ENCODE data around the gene FAM53B. TPM values are rescaled to one million over a fixed set of nuclear protein-coding genes. Genes with fewer than 3 reads are reported as not detected.

Gene FAM53B
- total RNA-seq, 1 experiment from 2014 or later, result 18.3 TPM

DNA sequence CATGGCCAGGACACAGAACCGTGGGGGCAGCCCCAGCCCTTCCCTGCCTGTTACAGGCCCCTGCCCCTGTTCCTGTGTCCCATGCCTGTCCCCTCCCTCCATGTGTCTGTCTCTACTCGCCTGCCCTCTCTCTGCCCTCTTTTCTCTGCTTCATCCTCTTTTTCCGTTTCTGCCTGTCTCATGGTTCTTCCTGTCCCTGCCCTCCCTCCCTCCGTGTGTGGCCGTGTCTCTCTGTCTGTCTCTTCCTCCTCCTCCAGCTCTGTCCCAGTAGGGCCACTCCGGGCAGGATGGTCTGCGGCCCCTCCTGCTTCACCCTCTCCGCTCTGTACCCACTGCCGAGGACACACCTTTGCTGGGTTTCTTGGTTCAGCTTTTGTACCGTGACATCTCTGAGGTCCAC lies 137.4 kb downstream of the FAM53B start:
- no peak for DNase-seq (ENCODE audit: low spot score)
- H3K36me3 ChIP-seq (ENCODE audit: insufficient read depth, low read length, poor library complexity, severe bottlenecking), result no peaks in the 10 kb centered on the region
- no peak overlapping the region for H3K27ac ChIP-seq (ENCODE audit: low read depth, low read length, poor library complexity, severe bottlenecking)
- H3K4me3 ChIP-seq (ENCODE audit: low read depth, low read length, poor library complexity, severe bottlenecking), result no peak overlapping the region
- no peaks in the 10 kb centered on the region for H3K4me1 ChIP-seq (ENCODE audit: insufficient read depth, low read length, poor library complexity, severe bottlenecking)
- no TSS peak for BruUV-seq (replicated peaks)
- POLR2A ChIA-PET (ENCODE audit: low non-redundant PET), result no interaction called here
- CTCF ChIA-PET, result no interaction called here
- no peaks in the 10 kb centered on the region for H3K27me3 ChIP-seq (replicated peaks; ENCODE audit: insufficient read depth, low read depth, low read length, poor library complexity)
- intact Hi-C loops (cut with micrococcal nuclease; ENCODE audit: unreplicated experiment), result no loop called here
- no peaks in the 10 kb centered on the region for H3K9me3 ChIP-seq (ENCODE audit: low read depth, low read length, poor library complexity, severe bottlenecking)
- TF ChIP-seq, protein P1, sequence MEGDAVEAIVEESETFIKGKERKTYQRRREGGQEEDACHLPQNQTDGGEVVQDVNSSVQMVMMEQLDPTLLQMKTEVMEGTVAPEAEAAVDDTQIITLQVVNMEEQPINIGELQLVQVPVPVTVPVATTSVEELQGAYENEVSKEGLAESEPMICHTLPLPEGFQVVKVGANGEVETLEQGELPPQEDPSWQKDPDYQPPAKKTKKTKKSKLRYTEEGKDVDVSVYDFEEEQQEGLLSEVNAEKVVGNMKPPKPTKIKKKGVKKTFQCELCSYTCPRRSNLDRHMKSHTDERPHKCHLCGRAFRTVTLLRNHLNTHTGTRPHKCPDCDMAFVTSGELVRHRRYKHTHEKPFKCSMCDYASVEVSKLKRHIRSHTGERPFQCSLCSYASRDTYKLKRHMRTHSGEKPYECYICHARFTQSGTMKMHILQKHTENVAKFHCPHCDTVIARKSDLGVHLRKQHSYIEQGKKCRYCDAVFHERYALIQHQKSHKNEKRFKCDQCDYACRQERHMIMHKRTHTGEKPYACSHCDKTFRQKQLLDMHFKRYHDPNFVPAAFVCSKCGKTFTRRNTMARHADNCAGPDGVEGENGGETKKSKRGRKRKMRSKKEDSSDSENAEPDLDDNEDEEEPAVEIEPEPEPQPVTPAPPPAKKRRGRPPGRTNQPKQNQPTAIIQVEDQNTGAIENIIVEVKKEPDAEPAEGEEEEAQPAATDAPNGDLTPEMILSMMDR (conservative IDR thresholded peaks at IDR 0.05; ENCODE audit: low read depth, low read length), result no peak
- no peak for TF ChIP-seq EZH2 (IDR thresholded peaks at IDR 0.05; ENCODE audit: borderline replicate concordance, low read depth, low read length, poor library complexity, severe bottlenecking)

DNA sequence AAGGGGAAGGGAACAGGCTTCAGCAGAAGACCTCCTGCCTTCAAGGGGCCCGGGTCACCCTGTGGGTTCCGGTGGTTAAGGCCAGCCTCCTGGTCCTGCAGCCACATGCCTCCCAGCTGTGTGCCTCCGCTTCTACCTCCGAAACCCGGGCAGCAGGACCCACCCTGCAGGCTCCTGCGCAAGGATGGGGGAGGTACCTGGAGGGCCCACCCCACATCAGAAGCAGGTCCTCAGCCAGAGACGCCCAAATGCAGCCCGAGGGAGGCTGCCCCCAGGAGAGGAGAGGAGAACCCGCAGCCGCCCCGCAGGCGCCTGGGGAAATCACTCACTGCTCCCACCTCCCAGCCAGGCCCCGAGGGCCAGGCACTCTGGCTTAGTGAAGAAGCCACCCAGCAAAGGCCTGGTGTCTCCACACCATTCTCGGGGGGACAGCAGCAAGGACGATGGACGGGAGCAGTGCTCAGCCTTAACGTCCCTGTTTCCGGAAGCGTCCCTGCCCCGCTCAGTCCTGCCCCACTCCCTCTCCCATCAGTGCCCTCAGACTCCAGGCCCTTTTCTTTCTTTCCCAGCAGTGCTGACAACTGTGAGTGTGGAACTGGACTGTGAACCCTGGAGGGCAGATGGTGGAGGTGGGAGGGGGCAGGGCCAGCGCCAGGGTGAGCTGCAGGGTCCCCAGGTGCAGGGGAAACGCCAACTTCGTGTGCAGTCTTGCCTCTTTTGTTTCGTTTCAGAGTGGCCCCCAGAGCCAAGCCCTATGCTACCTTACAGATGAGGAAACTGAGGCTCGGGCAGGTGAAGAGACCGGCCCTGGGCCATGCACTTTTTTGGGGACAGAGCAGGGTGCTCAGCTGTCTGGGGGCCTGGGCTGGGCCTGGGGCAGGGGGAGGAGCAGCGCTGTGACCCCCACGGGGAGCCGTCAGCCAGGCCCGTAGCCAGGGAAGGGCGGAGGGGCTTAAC lies 138.0 kb downstream of the FAM53B start:
- no peaks in the 10 kb centered on the region for H3K4me1 ChIP-seq (ENCODE audit: insufficient read depth, low read length, poor library complexity, severe bottlenecking)
- no peaks in the 10 kb centered on the region for H3K9me3 ChIP-seq (ENCODE audit: low read depth, low read length, poor library complexity, severe bottlenecking)
- ChIA-PET CTCF (no interaction called here), POLR2A (ENCODE audit: low non-redundant PET) (no interaction called here)
- H3K4me3 ChIP-seq (ENCODE audit: low read depth, low read length, poor library complexity, severe bottlenecking), result no peak overlapping the region
- no TSS peak for BruUV-seq (replicated peaks)
- H3K27ac ChIP-seq (ENCODE audit: low read depth, low read length, poor library complexity, severe bottlenecking), result no peak overlapping the region
- intact Hi-C loops (cut with micrococcal nuclease; ENCODE audit: unreplicated experiment), result no loop called here
- no peaks in the 10 kb centered on the region for H3K27me3 ChIP-seq (replicated peaks; ENCODE audit: insufficient read depth, low read depth, low read length, poor library complexity)
- TF ChIP-seq EZH2 (IDR thresholded peaks at IDR 0.05; ENCODE audit: borderline replicate concordance, low read depth, low read length, poor library complexity, severe bottlenecking), result no peak
- TF ChIP-seq, protein P1 (conservative IDR thresholded peaks at IDR 0.05; ENCODE audit: low read depth, low read length), result no peak
- no peaks in the 10 kb centered on the region for H3K36me3 ChIP-seq (ENCODE audit: insufficient read depth, low read length, poor library complexity, severe bottlenecking)
- no peak for DNase-seq (ENCODE audit: low spot score)

DNA sequence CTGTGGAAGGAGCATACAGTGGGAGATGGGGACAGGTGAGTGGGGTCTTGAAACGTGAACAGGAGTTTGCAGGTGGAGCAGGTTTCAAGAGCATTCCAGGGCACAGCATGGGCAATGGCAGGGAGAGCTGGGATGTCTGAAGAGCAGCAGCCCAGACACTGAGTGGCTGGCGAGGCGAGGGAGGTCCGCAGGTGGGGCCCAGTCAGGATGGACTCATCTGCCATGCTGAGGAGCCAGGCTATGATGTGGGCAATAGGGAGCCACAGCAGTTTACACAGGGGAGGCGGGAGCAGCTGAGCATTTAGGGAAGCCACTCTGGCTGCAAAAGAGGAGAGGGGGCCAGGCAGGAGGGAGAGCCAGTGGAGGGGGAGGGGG lies 138.7 kb downstream of the FAM53B start:
- TF ChIP-seq, protein P1 (conservative IDR thresholded peaks at IDR 0.05; ENCODE audit: low read depth, low read length), result no peak
- no peak for TF ChIP-seq EZH2 (IDR thresholded peaks at IDR 0.05; ENCODE audit: borderline replicate concordance, low read depth, low read length, poor library complexity, severe bottlenecking)
- Histone ChIP-seq H3K27ac (ENCODE audit: low read depth, low read length, poor library complexity, severe bottlenecking) (no peak overlapping the region), H3K36me3 (ENCODE audit: insufficient read depth, low read length, poor library complexity, severe bottlenecking) (no peaks in the 10 kb centered on the region), H3K4me3 (ENCODE audit: low read depth, low read length, poor library complexity, severe bottlenecking) (no peak overlapping the region), H3K9me3 (ENCODE audit: low read depth, low read length, poor library complexity, severe bottlenecking) (no peaks in the 10 kb centered on the region), H3K27me3 (replicated peaks; ENCODE audit: insufficient read depth, low read depth, low read length, poor library complexity) (no peaks in the 10 kb centered on the region), H3K4me1 (ENCODE audit: insufficient read depth, low read length, poor library complexity, severe bottlenecking) (no peaks in the 10 kb centered on the region)
- intact Hi-C loops (cut with micrococcal nuclease; ENCODE audit: unreplicated experiment), result no loop called here
- CTCF ChIA-PET, result no interaction called here
- no TSS peak for BruUV-seq (replicated peaks)
- no peak for DNase-seq (ENCODE audit: low spot score)
- POLR2A ChIA-PET (ENCODE audit: low non-redundant PET), result no interaction called here

Data from A673 (cell line).